DOHH2 (cell line): ENCODE results near the gene CRAMP1.
A peak's percentile ranks its signal among the peaks of the same experiment; 100 is the strongest.

Source experiments
- EZH2phosphoT487 ChIP-seq: fragments of 200-600 bp; sonication (generic); IDR thresholded peaks from 2 replicates; pipeline ENCODE4 v1.6.1; 2017; ENCODE audit warnings: borderline replicate concordance, mild to moderate bottlenecking, antibody characterized with exemption, low read length, moderate library complexity, mixed read lengths
- TF ChIP-seq, protein P1 (sequence below): fragments of 200-600 bp; sonication (generic); IDR thresholded peaks from one replicate; pipeline ENCODE4 v1.5.1; 2014; ENCODE audit warnings: antibody characterized with exemption, mild to moderate bottlenecking, low read depth, low read length; ENCODE audit not compliant: poor library complexity, severe bottlenecking

DNA sequence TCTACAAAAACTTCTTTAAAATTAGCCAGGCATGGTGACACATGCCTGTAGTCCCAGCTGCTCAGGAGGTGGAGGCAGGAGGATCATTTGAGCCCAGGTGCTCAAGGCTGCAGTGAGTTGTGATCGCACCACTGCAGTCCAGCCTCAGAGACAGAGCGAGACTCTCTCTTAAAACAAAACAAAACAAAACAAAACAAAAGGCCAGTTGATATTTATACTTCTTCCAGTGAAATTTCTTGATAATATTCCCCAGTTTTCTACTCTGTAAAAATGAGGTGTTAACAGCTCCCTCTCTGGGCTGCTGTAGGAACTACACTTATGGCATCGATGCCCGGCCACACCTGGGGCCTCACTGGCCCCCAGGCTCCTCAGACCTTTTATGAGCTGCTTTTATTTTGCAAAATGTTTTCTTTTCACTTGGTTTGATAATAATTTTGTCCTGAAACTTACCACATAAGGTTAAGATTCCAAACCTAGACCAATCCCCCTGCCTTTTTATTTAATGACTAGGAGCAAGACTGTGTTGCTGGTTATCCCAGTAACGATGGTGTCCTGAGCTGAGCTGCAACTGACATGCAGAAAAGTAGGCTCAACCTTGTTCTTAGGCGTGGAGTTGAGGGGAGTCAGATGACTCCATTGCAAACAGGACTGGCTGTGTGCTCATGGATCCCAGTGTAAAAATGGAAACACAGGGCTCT is 111.4 kb downstream of the CRAMP1 start:
- TF ChIP-seq, protein P1, sequence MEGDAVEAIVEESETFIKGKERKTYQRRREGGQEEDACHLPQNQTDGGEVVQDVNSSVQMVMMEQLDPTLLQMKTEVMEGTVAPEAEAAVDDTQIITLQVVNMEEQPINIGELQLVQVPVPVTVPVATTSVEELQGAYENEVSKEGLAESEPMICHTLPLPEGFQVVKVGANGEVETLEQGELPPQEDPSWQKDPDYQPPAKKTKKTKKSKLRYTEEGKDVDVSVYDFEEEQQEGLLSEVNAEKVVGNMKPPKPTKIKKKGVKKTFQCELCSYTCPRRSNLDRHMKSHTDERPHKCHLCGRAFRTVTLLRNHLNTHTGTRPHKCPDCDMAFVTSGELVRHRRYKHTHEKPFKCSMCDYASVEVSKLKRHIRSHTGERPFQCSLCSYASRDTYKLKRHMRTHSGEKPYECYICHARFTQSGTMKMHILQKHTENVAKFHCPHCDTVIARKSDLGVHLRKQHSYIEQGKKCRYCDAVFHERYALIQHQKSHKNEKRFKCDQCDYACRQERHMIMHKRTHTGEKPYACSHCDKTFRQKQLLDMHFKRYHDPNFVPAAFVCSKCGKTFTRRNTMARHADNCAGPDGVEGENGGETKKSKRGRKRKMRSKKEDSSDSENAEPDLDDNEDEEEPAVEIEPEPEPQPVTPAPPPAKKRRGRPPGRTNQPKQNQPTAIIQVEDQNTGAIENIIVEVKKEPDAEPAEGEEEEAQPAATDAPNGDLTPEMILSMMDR, result peak; percentile 78
- TF ChIP-seq EZH2phosphoT487, result no peak
